Endothelial cell of umbilical vein (primary cell): ENCODE data around the gene CFL1. TPM values are rescaled to one million over a fixed set of nuclear protein-coding genes. Genes with fewer than 3 reads are reported as not detected.

Source experiments
- BruUV-seq: library from RNA; stranded (reverse); fragments of 400-500 nt; replicated peaks from 2 replicates; lab custom pipeline; 2021; lab: Mats Ljungman, UMichigan
- CTCF ChIA-PET: fragments of 300-600, 350-600 bp; sonication (Branson Sonifier 250); formaldehyde crosslinking; loops from one replicate; lab custom pipeline; 2021; ENCODE audit warnings: antibody characterized with exemption, inconsistent platforms; lab: Charles Lee
- POLR2A ChIA-PET: fragments of 300-600, 350-600 bp; sonication (Branson Sonifier 250); formaldehyde crosslinking; loops from one replicate; lab custom pipeline; 2021; ENCODE audit warnings: antibody characterized with exemption, inconsistent platforms; lab: Charles Lee
- DNase-seq: peaks from one replicate; pipeline ENCODE4 v3.0.0-alpha.2; 2011; ENCODE audit warnings: low read depth, low spot score
- FAIRE-seq: peaks from 2 replicates; lab custom pipeline; 2011; peaks lifted over from hg19 to GRCh38; lab: Jason Lieb, UNC
- H2AFZ ChIP-seq: 2 replicates; pipeline ENCODE4 v1.6.0; 2012; ENCODE audit warnings: low read depth, low read length, control low read depth, inconsistent platforms
- H3K27ac ChIP-seq: 2 replicates; pipeline ENCODE4 v1.5.1; 2011; ENCODE audit warnings: low read depth, mild to moderate bottlenecking, control low read depth, low read length, moderate library complexity; ENCODE audit not compliant: insufficient read depth
- H3K27me3 ChIP-seq, 2 experiments: 2 replicates each; pipeline versions ENCODE4 v1.6.0 to v1.6.1; 2011; ENCODE audit warnings: low read length in 2 of 2, mixed read lengths in 1 of 2; ENCODE audit not compliant: control insufficient read depth in 2 of 2, insufficient read depth in 2 of 2
- H3K36me3 ChIP-seq, 2 experiments: 2 replicates in 1 of 2; 3 replicates in 1 of 2; pipeline ENCODE4 v1.5.1; 2011; ENCODE audit warnings: low read length in 2 of 2, mild to moderate bottlenecking in 1 of 2, moderate library complexity in 1 of 2; ENCODE audit not compliant: control insufficient read depth in 2 of 2, insufficient read depth in 2 of 2; ENCODE audit errors: extremely low read depth in 1 of 2
- H3K4me1 ChIP-seq: 3 replicates; pipeline ENCODE4 v1.5.1; 2011; ENCODE audit warnings: mild to moderate bottlenecking, low read length; ENCODE audit not compliant: control insufficient read depth, insufficient read depth; ENCODE audit errors: extremely low read depth
- H3K4me2 ChIP-seq: 2 replicates; pipeline ENCODE4 v1.6.1; 2011; ENCODE audit warnings: low read length, control low read depth, mixed read lengths; ENCODE audit not compliant: insufficient read depth
- H3K4me3 ChIP-seq, 3 experiments: fragments of 200-600 bp in 1 of 3; sonication (generic), shearing (Covaris generic) in 1 of 3; replicated peaks in 1 of 3; 2 replicates each; pipeline ENCODE4 v1.5.1; 2011 to 2016; ENCODE audit warnings: control low read depth in 3 of 3, low read length in 3 of 3, mild to moderate bottlenecking in 2 of 3, inconsistent platforms in 1 of 3, low read depth in 1 of 3, moderate library complexity in 1 of 3; ENCODE audit not compliant: insufficient read depth in 1 of 3
- H3K79me2 ChIP-seq: 2 replicates; pipeline ENCODE4 v1.6.0; 2012; ENCODE audit warnings: low read length, inconsistent platforms; ENCODE audit not compliant: control insufficient read depth, insufficient read depth
- H3K9ac ChIP-seq: replicated peaks from 2 replicates; pipeline ENCODE3; 2011; ENCODE audit warnings: low read length, control low read depth; ENCODE audit not compliant: insufficient read depth; ENCODE audit errors: extremely low read depth
- H3K9me1 ChIP-seq: replicated peaks from 3 replicates; pipeline ENCODE4 v1.6.0; 2011; ENCODE audit warnings: mild to moderate bottlenecking, low read length; ENCODE audit not compliant: control insufficient read depth, insufficient read depth; ENCODE audit errors: extremely low read depth
- H3K9me3 ChIP-seq: replicated peaks from 2 replicates; pipeline ENCODE4 v1.5.1; 2012; ENCODE audit warnings: low read length, inconsistent platforms; ENCODE audit not compliant: control insufficient read depth, insufficient read depth
- H4K20me1 ChIP-seq: replicated peaks from 2 replicates; pipeline ENCODE3; 2011; ENCODE audit warnings: mild to moderate bottlenecking, low read length; ENCODE audit not compliant: control insufficient read depth, insufficient read depth; ENCODE audit errors: extremely low read depth
- CTCF ChIP-seq, 2 donors: IDR thresholded peaks; 1 replicate in 1 of 2; 2 replicates in 1 of 2; pipeline ENCODE4 v1.5.1; 2011; ENCODE audit warnings: low read length in 2 of 2, mild to moderate bottlenecking in 2 of 2, moderate library complexity in 2 of 2, control low read depth in 1 of 2, inconsistent platforms in 1 of 2, low read depth in 1 of 2; ENCODE audit not compliant: insufficient read depth in 1 of 2; ENCODE audit errors: extremely low read depth in 1 of 2
- EZH2 ChIP-seq: IDR thresholded peaks from 2 replicates; pipeline ENCODE4 v1.6.1; 2012; ENCODE audit warnings: borderline replicate concordance, low read depth, mild to moderate bottlenecking, moderate library complexity, low read length, inconsistent platforms; ENCODE audit not compliant: severe bottlenecking
- JUN ChIP-seq: IDR thresholded peaks from 2 replicates; pipeline ENCODE4 v1.6.1; 2011; ENCODE audit warnings: borderline replicate concordance, low read depth; ENCODE audit not compliant: insufficient read length, insufficient read depth
- POLR2AphosphoS5 ChIP-seq: IDR thresholded peaks from 2 replicates; pipeline ENCODE4 v1.6.1; 2012; ENCODE audit warnings: low read depth, mild to moderate bottlenecking, control low read depth, low read length, moderate library complexity; ENCODE audit not compliant: insufficient read depth
- dilution Hi-C: fragments of 300-500 bp; cut with MboI; formaldehyde crosslinking; loops from one replicate; pipeline ENCODE4 v1.15.0; 2019; ENCODE audit warnings: low sequenced_read_pairs; ENCODE audit not compliant: extremely low pct_ligation_motif_present
- intact Hi-C: fragments of 100-400 bp; cut with micrococcal nuclease; formaldehyde crosslinking; loops from one replicate; pipeline ENCODE4 v1.10.0; 2022
- polyA plus RNA-seq, 4 experiments: library from polyadenylated mRNA; depleted of rRNA in 3 of 4; stranded (reverse) in 3 of 4; unstranded in 1 of 4; fragments of >200 nt; gene quantifications; 2 replicates each; pipeline versions ENCODE4 v1.2.1 to v1.2.3, GENCODE V29; 2011 to 2012; ENCODE audit warnings: missing spikeins in 1 of 4
- total RNA-seq: library from RNA; stranded (reverse); gene quantifications from 2 replicates; pipeline ENCODE4 v1.2.3, GENCODE V29; 2021

CFL1 gene
- total and polyA plus RNA-seq, 2 donors (not counting 3 experiments of a cell fraction or from before 2014, with no cell fraction given): 1,844 to 2,403 TPM

GRCh38 chr11:65880027-65880426 lies 22.0 kb upstream of the CFL1 start:
- no peak for DNase-seq
- no peaks in the 10 kb centered on the region for H3K27me3 ChIP-seq
- no peaks in the 10 kb centered on the region for H3K9me3 ChIP-seq
- H3K9ac ChIP-seq: no peak overlapping the region
- FAIRE-seq: no peak
- no peak overlapping the region for H3K4me2 ChIP-seq
- no peaks in the 10 kb centered on the region for H3K79me2 ChIP-seq
- dilution Hi-C loops: no loop called here
- no TSS peak for BruUV-seq
- H2AFZ ChIP-seq: no peak overlapping the region
- ChIA-PET POLR2A (no interaction called here), CTCF (interaction anchor here (1.1 to 1.6 kb wide), 3 partner anchors 9 to 22 kb away, joined by 3 to 5 read pairs (median 4); partner anchors contain the start of gene FIBP)
- H4K20me1 ChIP-seq: no peaks in the 10 kb centered on the region
- TF ChIP-seq CTCF (IDR thresholded peaks at IDR 0.05; ENCODE audit: extremely low read depth in 1 of 2, insufficient read depth in 1 of 2, low read depth in 1 of 2, low read length in 2 of 2): no peak
- H3K27ac ChIP-seq: no peak overlapping the region
- intact Hi-C loops: no loop called here
- H3K4me1 ChIP-seq: no peaks in the 10 kb centered on the region
- no peak overlapping the region for H3K4me3 ChIP-seq
- peaks cover 4 to 23% of the 10 kb centered on the region in 2 experiments for H3K36me3 ChIP-seq
- no peaks in the 10 kb centered on the region for H3K9me1 ChIP-seq

GRCh38 chr11:65879617-65880016 lies 21.6 kb upstream of the CFL1 start, which contains the start of gene CTSW:
TSS of gene CTSW (plus strand) at chr11:65879837. CDS start at chr11:65879855, 18 bp downstream.
- ChIA-PET POLR2A (interaction anchor here (1.6 kb wide), 1 partner anchor 10 kb away, joined by 4 read pairs; no protein-coding TSS in a partner anchor), CTCF (interaction anchor here (1.1 to 1.6 kb wide), 3 partner anchors 9 to 22 kb away, joined by 3 to 5 read pairs (median 4); partner anchors contain the start of gene FIBP)
- TF ChIP-seq EZH2 (no peak), JUN (no peak), POLR2AphosphoS5 (no peak), CTCF (IDR thresholded peaks at IDR 0.05; ENCODE audit: extremely low read depth in 1 of 2, insufficient read depth in 1 of 2, low read depth in 1 of 2, low read length in 2 of 2) (no peak)
- H3K9ac ChIP-seq: no peak within 1 kb of the TSS
- intact Hi-C loops (no loop called here), dilution Hi-C loops (no loop called here)
- H3K27me3 ChIP-seq: no peaks in the 10 kb centered on the region
- H3K4me3 ChIP-seq: no peak within 1 kb of the TSS
- H3K27ac ChIP-seq: no peak within 1 kb of the TSS
- FAIRE-seq: no peak
- DNase-seq: no peak
- H3K9me1 ChIP-seq: no peaks in the 10 kb centered on the region
- H4K20me1 ChIP-seq: no peaks in the 10 kb centered on the region
- H3K4me1 ChIP-seq: no peaks in the 10 kb centered on the region
- no peaks in the 10 kb centered on the region for H3K79me2 ChIP-seq
- peaks cover 4 to 23% of the 10 kb centered on the region in 2 experiments for H3K36me3 ChIP-seq
- BruUV-seq: no TSS peak
- no peak within 1 kb of the TSS for H3K4me2 ChIP-seq
- H2AFZ ChIP-seq: no peak within 1 kb of the TSS
- no peaks in the 10 kb centered on the region for H3K9me3 ChIP-seq
